Measurements from ENCODE around the gene PHF2. TPM values are rescaled to one million over a fixed set of nuclear protein-coding genes. Genes with fewer than 3 reads are reported as not detected.

Gene PHF2
- total RNA-seq, 1 experiment from 2014 or later, result 10.3 TPM

DNA sequence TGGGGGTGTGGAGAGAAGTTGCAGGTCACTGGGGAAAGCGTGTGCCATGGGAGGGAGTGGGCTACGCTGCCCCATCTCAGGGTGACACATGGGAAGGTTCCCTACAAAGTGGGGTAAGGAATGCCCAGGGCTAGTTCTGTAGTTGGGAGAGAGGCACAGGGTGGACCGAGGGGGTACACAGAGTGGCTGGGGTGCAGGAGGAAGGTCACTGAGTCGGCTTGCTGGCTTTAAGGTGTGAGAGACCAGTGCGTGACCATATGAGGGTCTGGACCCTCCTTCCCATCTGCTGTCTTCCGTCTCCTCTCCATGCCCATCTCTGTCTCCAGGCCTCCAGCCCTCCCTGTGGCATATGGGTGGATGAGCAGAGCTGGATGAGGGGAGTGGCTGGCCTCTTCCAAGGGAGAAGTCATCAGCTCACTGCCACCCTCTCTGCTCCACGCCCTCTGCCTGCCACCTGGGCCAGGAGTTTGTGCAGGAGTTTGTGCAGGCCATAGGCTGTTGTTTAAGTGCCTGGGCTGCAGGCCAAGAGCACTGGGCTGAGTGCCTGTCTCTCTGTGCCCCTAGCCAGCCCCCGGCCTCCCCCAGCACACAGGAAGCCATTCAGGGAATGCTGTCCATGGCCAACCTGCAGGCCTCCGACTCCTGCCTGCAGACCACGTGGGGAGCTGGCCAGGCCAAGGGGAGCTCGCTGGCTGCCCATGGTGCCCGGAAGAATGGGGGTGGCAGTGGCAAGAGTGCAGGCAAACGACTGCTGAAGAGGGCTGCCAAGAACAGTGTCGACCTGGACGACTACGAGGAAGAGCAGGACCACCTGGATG is 96.8 kb downstream of the PHF2 start:
- Histone ChIP-seq H3K9me3 (no peaks in the 10 kb centered on the region), H3K4me1 (no peaks in the 10 kb centered on the region), H3K27me3 (replicated peaks; ENCODE audit: control insufficient read depth, insufficient read depth, low read length) (no peaks in the 10 kb centered on the region), H3K36me3 (ENCODE audit: control insufficient read depth, insufficient read depth, low read length) (no peaks in the 10 kb centered on the region), H3K4me3 (ENCODE audit: low read depth, low read length) (no peak overlapping the region)
- ChIA-PET CTCF (no interaction called here), POLR2A (no interaction called here)
- no peak overlapping the region for H3K4me3 Mint-ChIP-seq (ENCODE audit: unreplicated experiment)
- H3K27me3 Mint-ChIP-seq (ENCODE audit: insufficient read depth, unreplicated experiment), result no peaks in the 10 kb centered on the region
- BruUV-seq (replicated peaks), result no TSS peak
- TF ChIP-seq, protein P1, sequence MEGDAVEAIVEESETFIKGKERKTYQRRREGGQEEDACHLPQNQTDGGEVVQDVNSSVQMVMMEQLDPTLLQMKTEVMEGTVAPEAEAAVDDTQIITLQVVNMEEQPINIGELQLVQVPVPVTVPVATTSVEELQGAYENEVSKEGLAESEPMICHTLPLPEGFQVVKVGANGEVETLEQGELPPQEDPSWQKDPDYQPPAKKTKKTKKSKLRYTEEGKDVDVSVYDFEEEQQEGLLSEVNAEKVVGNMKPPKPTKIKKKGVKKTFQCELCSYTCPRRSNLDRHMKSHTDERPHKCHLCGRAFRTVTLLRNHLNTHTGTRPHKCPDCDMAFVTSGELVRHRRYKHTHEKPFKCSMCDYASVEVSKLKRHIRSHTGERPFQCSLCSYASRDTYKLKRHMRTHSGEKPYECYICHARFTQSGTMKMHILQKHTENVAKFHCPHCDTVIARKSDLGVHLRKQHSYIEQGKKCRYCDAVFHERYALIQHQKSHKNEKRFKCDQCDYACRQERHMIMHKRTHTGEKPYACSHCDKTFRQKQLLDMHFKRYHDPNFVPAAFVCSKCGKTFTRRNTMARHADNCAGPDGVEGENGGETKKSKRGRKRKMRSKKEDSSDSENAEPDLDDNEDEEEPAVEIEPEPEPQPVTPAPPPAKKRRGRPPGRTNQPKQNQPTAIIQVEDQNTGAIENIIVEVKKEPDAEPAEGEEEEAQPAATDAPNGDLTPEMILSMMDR (IDR thresholded peaks at IDR 0.05; ENCODE audit: insufficient read depth in 1 of 2, low read depth in 1 of 2, low read length in 1 of 2, severe bottlenecking in 1 of 2, unreplicated experiment in 1 of 2), result no peak
- intact Hi-C loops (cut with micrococcal nuclease; ENCODE audit: unreplicated experiment), result no loop called here
- H3K27ac Mint-ChIP-seq (ENCODE audit: unreplicated experiment), result no peak overlapping the region
- no peaks in the 10 kb centered on the region for H3K4me1 Mint-ChIP-seq (ENCODE audit: low read depth, unreplicated experiment)
- H3K9me3 Mint-ChIP-seq (ENCODE audit: unreplicated experiment), result no peaks in the 10 kb centered on the region
- peak in 1 of 2 experiments; percentile 7 for DNase-seq
- peaks cover 18% of the 10 kb centered on the region for H3K36me3 Mint-ChIP-seq (ENCODE audit: insufficient read depth, unreplicated experiment)

DNA sequence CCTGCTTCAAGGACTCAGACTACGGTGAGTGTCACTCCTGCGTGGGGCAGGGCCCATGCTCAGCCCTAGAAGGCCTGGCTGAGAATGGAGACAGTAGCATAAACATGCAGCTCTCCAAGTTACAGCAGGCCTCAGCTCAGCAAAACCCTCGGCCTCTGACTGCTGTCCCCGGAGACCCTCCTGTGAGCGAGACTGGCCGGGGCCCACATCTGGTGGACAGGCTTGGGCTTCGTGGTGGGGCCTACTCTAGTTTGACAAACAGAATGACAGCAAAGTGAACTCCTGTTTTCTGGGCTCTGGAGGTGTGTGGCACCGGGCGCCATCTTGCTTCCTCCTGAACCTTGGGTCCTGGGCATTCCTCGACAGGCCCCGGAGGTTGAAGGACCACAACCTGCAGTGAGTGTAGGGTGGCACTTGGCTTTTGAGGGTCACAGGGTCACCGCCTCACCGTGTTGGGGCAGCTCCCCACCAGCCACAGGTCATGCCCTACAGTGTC is 97.5 kb downstream of the PHF2 start:
- H3K27me3 Mint-ChIP-seq (ENCODE audit: insufficient read depth, unreplicated experiment), result no peaks in the 10 kb centered on the region
- Histone ChIP-seq H3K36me3 (ENCODE audit: control insufficient read depth, insufficient read depth, low read length) (no peaks in the 10 kb centered on the region), H3K4me3 (ENCODE audit: low read depth, low read length) (no peak overlapping the region), H3K4me1 (no peaks in the 10 kb centered on the region), H3K9me3 (no peaks in the 10 kb centered on the region), H3K27me3 (replicated peaks; ENCODE audit: control insufficient read depth, insufficient read depth, low read length) (no peaks in the 10 kb centered on the region)
- intact Hi-C loops (cut with micrococcal nuclease; ENCODE audit: unreplicated experiment), result no loop called here
- ChIA-PET CTCF (no interaction called here), POLR2A (no interaction called here)
- no peaks in the 10 kb centered on the region for H3K9me3 Mint-ChIP-seq (ENCODE audit: unreplicated experiment)
- DNase-seq, result peak in 1 of 2 experiments; percentile 13
- TF ChIP-seq, protein P1 (IDR thresholded peaks at IDR 0.05; ENCODE audit: insufficient read depth in 1 of 2, low read depth in 1 of 2, low read length in 1 of 2, severe bottlenecking in 1 of 2, unreplicated experiment in 1 of 2), result no peak
- H3K4me3 Mint-ChIP-seq (ENCODE audit: unreplicated experiment), result no peak overlapping the region
- peaks cover 18% of the 10 kb centered on the region for H3K36me3 Mint-ChIP-seq (ENCODE audit: insufficient read depth, unreplicated experiment)
- no peak overlapping the region for H3K27ac Mint-ChIP-seq (ENCODE audit: unreplicated experiment)
- no TSS peak for BruUV-seq (replicated peaks)
- no peaks in the 10 kb centered on the region for H3K4me1 Mint-ChIP-seq (ENCODE audit: low read depth, unreplicated experiment)

DNA sequence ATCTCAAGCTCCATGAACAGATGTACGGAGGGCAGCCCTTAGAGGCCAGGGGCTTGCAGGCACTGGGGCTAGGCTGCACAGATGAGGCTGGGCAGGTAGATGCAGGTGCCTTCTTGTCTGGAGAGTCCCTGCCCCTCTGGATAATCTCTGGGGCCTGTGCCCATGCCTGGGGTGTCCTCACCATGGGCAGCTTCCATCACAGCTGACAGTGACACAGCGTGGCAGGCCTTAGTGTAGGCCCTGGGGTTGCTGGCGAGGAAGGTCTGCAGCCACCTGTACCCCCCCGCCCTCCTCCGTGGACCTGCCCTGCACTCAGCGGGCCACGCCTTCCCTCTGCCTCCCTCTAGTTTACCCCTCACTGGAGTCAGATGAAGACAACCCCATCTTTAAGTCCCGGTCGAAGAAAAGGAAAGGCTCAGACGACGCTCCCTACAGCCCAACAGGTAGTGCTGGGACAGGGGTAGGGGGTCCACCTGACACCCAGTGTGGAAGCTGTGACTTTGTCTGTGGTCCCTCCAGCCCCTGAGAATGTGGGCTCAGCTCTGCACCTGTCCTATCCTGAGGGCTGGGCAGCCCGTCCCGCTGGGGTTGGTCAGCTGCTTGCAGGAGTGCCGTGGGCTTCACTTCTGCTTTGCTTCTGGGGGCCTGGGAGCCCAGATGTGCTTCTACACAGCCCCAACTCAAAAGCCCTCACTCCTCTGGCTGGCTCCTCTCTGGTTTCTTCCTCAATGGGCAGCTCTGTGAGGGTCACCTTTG is 98.4 kb downstream of the PHF2 start:
- Mint-ChIP-seq H3K27me3 (ENCODE audit: insufficient read depth, unreplicated experiment) (no peaks in the 10 kb centered on the region), H3K27ac (ENCODE audit: unreplicated experiment) (no peak overlapping the region), H3K4me1 (ENCODE audit: low read depth, unreplicated experiment) (no peaks in the 10 kb centered on the region), H3K9me3 (ENCODE audit: unreplicated experiment) (no peaks in the 10 kb centered on the region), H3K4me3 (ENCODE audit: unreplicated experiment) (no peak overlapping the region), H3K36me3 (ENCODE audit: insufficient read depth, unreplicated experiment) (peaks cover 18% of the 10 kb centered on the region)
- ChIA-PET CTCF (no interaction called here), POLR2A (no interaction called here)
- BruUV-seq (replicated peaks), result no TSS peak
- peak in 1 of 2 experiments; percentile 9 for DNase-seq
- Histone ChIP-seq H3K4me3 (ENCODE audit: low read depth, low read length) (no peak overlapping the region), H3K27me3 (replicated peaks; ENCODE audit: control insufficient read depth, insufficient read depth, low read length) (no peaks in the 10 kb centered on the region), H3K36me3 (ENCODE audit: control insufficient read depth, insufficient read depth, low read length) (no peaks in the 10 kb centered on the region), H3K9me3 (no peaks in the 10 kb centered on the region), H3K4me1 (no peaks in the 10 kb centered on the region)
- TF ChIP-seq, protein P1 (IDR thresholded peaks at IDR 0.05; ENCODE audit: insufficient read depth in 1 of 2, low read depth in 1 of 2, low read length in 1 of 2, severe bottlenecking in 1 of 2, unreplicated experiment in 1 of 2), result no peak
- intact Hi-C loops (cut with micrococcal nuclease; ENCODE audit: unreplicated experiment), result no loop called here
